Measurements from ENCODE around the gene CFDP1. TPM values are rescaled to one million over a fixed set of nuclear protein-coding genes. Genes with fewer than 3 reads are reported as not detected.
A peak's percentile ranks its signal among the peaks of the same experiment; 100 is the strongest.

The CFDP1 gene
- 27.3 and 32.1 TPM in 2 replicates for total RNA-seq (2014; rRNA removed)
- percentile 78 among the genes with signal in this experiment for Bru-seq, nascent RNA
- BruChase-seq, experiment 1, labeled RNA remaining after a 6-hour chase: percentile 71 among the genes with signal in this experiment
- BruChase-seq, experiment 2, labeled RNA remaining after a 2-hour chase: percentile 73 among the genes with signal in this experiment
- long read RNA-seq, transcript CFDP1-201 (7 exons, 1,275 nt): major isoform, 41 of 75 reads
- long read RNA-seq, partial matches to known transcripts: 23 of 75 reads
- long read RNA-seq, other reads (novel, unspliced or antisense): 10 of 75 reads

DNA sequence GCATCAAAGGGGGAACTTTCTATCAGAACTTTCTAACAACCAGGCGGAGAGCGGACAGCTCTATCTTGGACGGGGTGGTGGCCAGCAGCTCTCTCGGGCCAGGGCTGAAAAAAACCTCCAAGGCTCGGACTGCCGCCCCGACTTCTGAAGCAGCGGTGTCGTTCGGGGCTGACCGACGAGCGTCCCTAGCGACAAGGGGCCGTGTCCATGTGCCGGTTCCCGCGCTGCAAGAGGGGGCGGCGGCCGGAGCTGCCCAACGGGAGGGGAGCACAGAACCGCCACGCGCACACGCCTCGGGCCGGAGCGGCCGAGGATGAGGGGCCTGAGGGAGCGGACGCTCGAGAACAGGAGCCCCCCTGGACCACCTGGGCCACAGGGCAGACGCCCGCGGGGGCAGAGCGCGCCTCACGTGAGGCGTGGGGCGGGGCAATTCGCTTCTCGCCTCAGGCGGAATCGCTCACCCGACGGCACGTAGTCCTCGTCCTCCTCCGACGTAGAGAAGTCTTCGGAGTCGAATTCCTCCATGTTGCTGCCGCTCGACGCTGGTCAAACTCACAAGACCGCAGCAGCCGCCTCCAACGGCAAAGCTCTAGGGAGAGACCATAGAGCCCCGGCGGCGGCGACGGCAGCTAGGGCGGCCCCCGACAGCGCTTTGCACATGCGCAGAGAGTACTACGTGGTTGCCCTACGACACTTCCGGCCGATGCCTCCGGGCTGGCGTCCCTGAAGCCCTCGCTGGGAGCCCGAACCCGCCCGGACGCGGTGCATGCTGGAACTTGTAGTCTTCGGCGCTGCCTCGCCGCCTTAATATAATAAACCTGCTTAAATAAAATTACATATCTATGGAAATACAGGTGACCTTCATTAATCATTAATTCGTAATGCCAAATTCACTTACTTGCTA lies at the start of gene CFDP1:
CFDP1 (minus strand) TSS at position 676 of the 904 bp plus-strand sequence; CDS start at position 525, 151 bp downstream.
- H3F3A ChIP-seq (ENCODE audit: low read length, unreplicated experiment): no peaks in the 10 kb centered on the region
- H3K27ac ChIP-seq (ENCODE audit: low read length): peak within 1 kb of the TSS; percentile 77
- POLR2A ChIA-PET (ENCODE audit: unreplicated experiment): interaction anchor here (0.6 kb wide), 1 partner anchor 76 kb away, joined by 3 read pairs; no protein-coding TSS in a partner anchor
- peak; percentile 89 for ATAC-seq
- H3K9ac ChIP-seq (ENCODE audit: low read length): peak within 1 kb of the TSS; percentile 78
- no peaks in the 10 kb centered on the region for H3K9me2 ChIP-seq (replicated peaks; ENCODE audit: low read length)
- no peaks in the 10 kb centered on the region; the same call in 1 of the 2 replicates for H3K4me1 ChIP-seq (ENCODE audit: insufficient read depth, low read length)
- H4K20me1 ChIP-seq (ENCODE audit: low read length): no peaks in the 10 kb centered on the region
- H3K4me3 ChIP-seq (ENCODE audit: low read length): peak within 1 kb of the TSS; percentile 79
- peak within 1 kb of the TSS; percentile 94 for H2AFZ ChIP-seq (ENCODE audit: low read length)
- no peaks in the 10 kb centered on the region for H3K36me3 ChIP-seq (ENCODE audit: low read depth, low read length)
- intact Hi-C loops (cut with micrococcal nuclease): no loop called here
- peak; percentile 90 for DNase-seq
- H3K79me2 ChIP-seq (ENCODE audit: low read length): peaks cover 50% of the 10 kb centered on the region
- H3K9me3 ChIP-seq (ENCODE audit: low read length): no peaks in the 10 kb centered on the region
- CTCF ChIA-PET: no interaction called here
- TF ChIP-seq EZH2 (IDR thresholded peaks at IDR 0.05; ENCODE audit: low read length, unreplicated experiment): no peak
- TF ChIP-seq EZH2phosphoT487 (IDR thresholded peaks at IDR 0.05; ENCODE audit: borderline replicate concordance, low read length): no peak
- TF ChIP-seq, protein P1, sequence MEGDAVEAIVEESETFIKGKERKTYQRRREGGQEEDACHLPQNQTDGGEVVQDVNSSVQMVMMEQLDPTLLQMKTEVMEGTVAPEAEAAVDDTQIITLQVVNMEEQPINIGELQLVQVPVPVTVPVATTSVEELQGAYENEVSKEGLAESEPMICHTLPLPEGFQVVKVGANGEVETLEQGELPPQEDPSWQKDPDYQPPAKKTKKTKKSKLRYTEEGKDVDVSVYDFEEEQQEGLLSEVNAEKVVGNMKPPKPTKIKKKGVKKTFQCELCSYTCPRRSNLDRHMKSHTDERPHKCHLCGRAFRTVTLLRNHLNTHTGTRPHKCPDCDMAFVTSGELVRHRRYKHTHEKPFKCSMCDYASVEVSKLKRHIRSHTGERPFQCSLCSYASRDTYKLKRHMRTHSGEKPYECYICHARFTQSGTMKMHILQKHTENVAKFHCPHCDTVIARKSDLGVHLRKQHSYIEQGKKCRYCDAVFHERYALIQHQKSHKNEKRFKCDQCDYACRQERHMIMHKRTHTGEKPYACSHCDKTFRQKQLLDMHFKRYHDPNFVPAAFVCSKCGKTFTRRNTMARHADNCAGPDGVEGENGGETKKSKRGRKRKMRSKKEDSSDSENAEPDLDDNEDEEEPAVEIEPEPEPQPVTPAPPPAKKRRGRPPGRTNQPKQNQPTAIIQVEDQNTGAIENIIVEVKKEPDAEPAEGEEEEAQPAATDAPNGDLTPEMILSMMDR (conservative IDR thresholded peaks at IDR 0.05; ENCODE audit: low read depth, low read length): no peak
- BruUV-seq (replicated peaks): TSS peak; percentile 41
- H3K4me2 ChIP-seq (ENCODE audit: low read length): peak within 1 kb of the TSS; percentile 91
- H3K27me3 ChIP-seq (ENCODE audit: low read length): no peaks in the 10 kb centered on the region

DNA sequence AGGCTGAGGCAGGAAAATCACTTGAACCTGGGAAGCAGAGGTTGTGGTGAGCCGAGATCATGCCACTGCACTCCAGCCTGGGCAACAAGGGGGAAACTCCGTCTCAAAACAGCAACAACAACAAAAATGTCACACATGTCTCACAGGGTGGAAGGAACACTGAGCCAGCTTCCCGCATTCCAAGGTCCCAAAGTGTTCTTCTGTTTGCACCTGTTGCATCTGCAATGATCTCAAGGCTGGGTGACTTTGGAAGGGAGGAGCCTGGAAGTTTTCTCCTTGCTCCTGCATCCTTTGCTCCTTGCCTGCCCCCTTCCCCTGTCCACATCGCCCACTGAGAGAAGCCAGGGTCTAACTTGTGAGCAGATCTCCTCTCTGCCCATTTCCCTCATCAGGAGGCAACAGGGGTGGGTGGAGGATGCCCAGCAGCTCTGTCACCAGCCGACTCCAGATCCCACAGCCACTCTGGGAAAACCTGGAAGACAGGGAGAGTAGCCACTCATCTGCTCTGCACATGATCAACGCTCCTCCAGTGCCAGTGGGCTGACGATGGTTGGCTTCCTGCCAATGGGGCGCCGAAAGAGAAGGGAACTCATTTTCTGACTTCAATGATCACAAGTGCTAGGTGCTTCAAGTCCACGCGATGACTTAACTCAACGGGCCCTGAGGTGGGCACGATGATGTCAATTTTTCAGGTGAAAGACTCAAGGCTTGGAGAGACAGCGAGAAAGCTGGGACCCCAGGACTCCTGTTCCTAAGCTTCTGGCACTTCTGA lies 49.3 kb upstream of the CFDP1 start:
- no TSS peak for BruUV-seq (replicated peaks)
- H3K4me2 ChIP-seq (ENCODE audit: low read length): peak overlapping the region; percentile 41
- H3K9me2 ChIP-seq (replicated peaks; ENCODE audit: low read length): no peaks in the 10 kb centered on the region
- ChIA-PET CTCF (no interaction called here), POLR2A (ENCODE audit: unreplicated experiment) (interaction anchor here (0.6 kb wide), 1 partner anchor 165 kb away, joined by 3 read pairs; the partner anchor contains the start of gene TERF2IP)
- no peaks in the 10 kb centered on the region for H3K36me3 ChIP-seq (ENCODE audit: low read depth, low read length)
- H4K20me1 ChIP-seq (ENCODE audit: low read length): no peaks in the 10 kb centered on the region
- no peaks in the 10 kb centered on the region for H3K9me3 ChIP-seq (ENCODE audit: low read length)
- H3K79me2 ChIP-seq (ENCODE audit: low read length): no peaks in the 10 kb centered on the region
- ATAC-seq (no peak), DNase-seq (no peak)
- no peak overlapping the region for H3K9ac ChIP-seq (ENCODE audit: low read length)
- intact Hi-C loops (cut with micrococcal nuclease): no loop called here
- no peaks in the 10 kb centered on the region for H3K27me3 ChIP-seq (ENCODE audit: low read length)
- H3K27ac ChIP-seq (ENCODE audit: low read length): peak overlapping the region; percentile 45
- peaks cover 39% of the 10 kb centered on the region for H3K4me1 ChIP-seq (ENCODE audit: insufficient read depth, low read length)
- no peak overlapping the region for H2AFZ ChIP-seq (ENCODE audit: low read length)
- H3F3A ChIP-seq (ENCODE audit: low read length, unreplicated experiment): no peaks in the 10 kb centered on the region
- TF ChIP-seq EZH2phosphoT487 (IDR thresholded peaks at IDR 0.05; ENCODE audit: borderline replicate concordance, low read length) (no peak), EZH2 (IDR thresholded peaks at IDR 0.05; ENCODE audit: low read length, unreplicated experiment) (no peak)
- TF ChIP-seq, protein P1 (conservative IDR thresholded peaks at IDR 0.05; ENCODE audit: low read depth, low read length): no peak
- no peak overlapping the region for H3K4me3 ChIP-seq (ENCODE audit: low read length)

Measured in PC-3 (cell line).